ENCODE results near the gene DHRSX.

- TF ChIP-seq ZNF121 (CRISPR knock-in tag; conservative IDR thresholded peaks at IDR 0.05) (no peak), KLF16 (IDR thresholded peaks at IDR 0.05) (no peak), JUN (IDR thresholded peaks at IDR 0.05; ENCODE audit: borderline replicate concordance, low read depth, low read length) (no peak), JUN (CRISPR knock-in tag; IDR thresholded peaks at IDR 0.05; ENCODE audit: borderline replicate concordance) (no peak), GABPB1 (CRISPR knock-in tag; IDR thresholded peaks at IDR 0.05) (no peak), CTCF (IDR thresholded peaks at IDR 0.05 in 2 of 3, conservative IDR thresholded peaks at IDR 0.05 in 1 of 3; ENCODE audit: insufficient read depth in 2 of 3, low read depth in 1 of 3, low read length in 3 of 3) (no peak)
These were observed 328.4 kb downstream of the DHRSX start for GRCh38 chrX:2172359-2172758.
